ENCODE data around the gene TOP3B. TPM values are rescaled to one million over a fixed set of nuclear protein-coding genes. Genes with fewer than 3 reads are reported as not detected.

TOP3B gene
- total RNA-seq, 1 experiment from 2014 or later = 29.1 TPM

- in situ Hi-C loops (cut with HindIII; ENCODE audit: low pct_unique_long_range_greater_than_20kb, low sequenced_read_pairs) = no loop called here
- no peak for TF ChIP-seq CTCF (IDR thresholded peaks at IDR 0.05)
- no peak for TF ChIP-seq TCF7L2 (IDR thresholded peaks at IDR 0.05; ENCODE audit: low read depth, low read length)
- no peak for TF ChIP-seq REST (IDR thresholded peaks at IDR 0.05; ENCODE audit: insufficient read depth in 1 of 2, low read depth in 2 of 2, low read length in 1 of 2)
- TF ChIP-seq SIN3A (IDR thresholded peaks at IDR 0.05; ENCODE audit: borderline replicate concordance, insufficient read depth, low read depth, low read length) = no peak
- no peak for TF ChIP-seq POLR2AphosphoS5 (IDR thresholded peaks at IDR 0.05; ENCODE audit: low read depth, low read length)
- ChIA-PET POLR2A (no interaction called here), CTCF (no interaction called here)
- ATAC-seq = no peak
- no peak overlapping the region for H3K4me3 ChIP-seq (ENCODE audit: low read depth in 2 of 2, low read length in 2 of 2)
- intact Hi-C loops (cut with micrococcal nuclease; ENCODE audit: unreplicated experiment) = no loop called here
- BruUV-seq (replicated peaks) = no TSS peak
- no peaks in the 10 kb centered on the region for H3K36me3 ChIP-seq (ENCODE audit: control insufficient read depth, insufficient read depth, low read length)
- no peaks in the 10 kb centered on the region for H3K4me1 ChIP-seq (ENCODE audit: control insufficient read depth, insufficient read depth, low read length)
- H3K27me3 ChIP-seq (ENCODE audit: control insufficient read depth, insufficient read depth, low read length) = no peaks in the 10 kb centered on the region
- no peak overlapping the region for H3K27ac ChIP-seq (ENCODE audit: low read length)
- no peaks in the 10 kb centered on the region for H3K9me3 ChIP-seq (ENCODE audit: control insufficient read depth, insufficient read depth, low read depth, low read length)
- no peak for DNase-seq (ENCODE audit: low read depth, low spot score)
Measured at GRCh38 chr22:22001664-22002525, 19.3 kb upstream of the TOP3B start.

GRCh38 chr22:21998595-21999247 is 16.1 kb upstream of the TOP3B start:
- Histone ChIP-seq H3K4me3 (ENCODE audit: low read depth in 2 of 2, low read length in 2 of 2) (no peak overlapping the region), H3K9me3 (ENCODE audit: control insufficient read depth, insufficient read depth, low read depth, low read length) (no peaks in the 10 kb centered on the region), H3K27me3 (ENCODE audit: control insufficient read depth, insufficient read depth, low read length) (no peaks in the 10 kb centered on the region), H3K27ac (ENCODE audit: low read length) (no peak overlapping the region), H3K36me3 (ENCODE audit: control insufficient read depth, insufficient read depth, low read length) (no peaks in the 10 kb centered on the region), H3K4me1 (ENCODE audit: control insufficient read depth, insufficient read depth, low read length) (no peaks in the 10 kb centered on the region)
- DNase-seq (ENCODE audit: low read depth, low spot score) = no peak
- TF ChIP-seq TCF7L2 (IDR thresholded peaks at IDR 0.05; ENCODE audit: low read depth, low read length) (no peak), CTCF (IDR thresholded peaks at IDR 0.05) (no peak), REST (IDR thresholded peaks at IDR 0.05; ENCODE audit: insufficient read depth in 1 of 2, low read depth in 2 of 2, low read length in 1 of 2) (no peak), SIN3A (IDR thresholded peaks at IDR 0.05; ENCODE audit: borderline replicate concordance, insufficient read depth, low read depth, low read length) (no peak)
- intact Hi-C loops (cut with micrococcal nuclease; ENCODE audit: unreplicated experiment) (no loop called here), in situ Hi-C loops (cut with HindIII; ENCODE audit: low pct_unique_long_range_greater_than_20kb, low sequenced_read_pairs) (no loop called here)
- ChIA-PET POLR2A (no interaction called here), CTCF (no interaction called here)
- ATAC-seq = no peak
- no TSS peak for BruUV-seq (replicated peaks)
